Lung (tissue), 12 donors: ENCODE data around the gene LOXHD1. TPM values are rescaled to one million over a fixed set of nuclear protein-coding genes. Genes with fewer than 3 reads are reported as not detected.

Experiments used
- ATAC-seq: fragments of 200-7000 bp; cut with Tn5 transposase; one replicate; pipeline ENCODE4 v1.9.1; 2020; ENCODE audit warnings: moderate number of reproducible peaks; ENCODE audit not compliant: insufficient read depth, low FRiP score
- DNase-seq, 3 donors: peaks; one replicate each; pipeline ENCODE4 v3.0.0-alpha.2; 2013 to 2017
- H3K27ac ChIP-seq, 2 donors: one replicate each; pipeline ENCODE4 v1.5.1; 2013; ENCODE audit warnings: mild to moderate bottlenecking in 2 of 2, moderate library complexity in 2 of 2, control low read depth in 1 of 2, inconsistent platforms in 1 of 2, low read depth in 1 of 2, low read length in 1 of 2
- H3K27me3 ChIP-seq, 3 donors: one replicate each; pipeline ENCODE4 v1.5.1; 2013; ENCODE audit warnings: low read length in 2 of 3; ENCODE audit not compliant: control insufficient read depth in 3 of 3, insufficient read depth in 3 of 3
- H3K36me3 ChIP-seq, 4 donors: one replicate each; pipeline ENCODE4 v1.5.1; 2013; ENCODE audit warnings: low read length in 4 of 4, mild to moderate bottlenecking in 1 of 4, moderate library complexity in 1 of 4; ENCODE audit not compliant: control insufficient read depth in 4 of 4, insufficient read depth in 4 of 4
- H3K4me1 ChIP-seq, 5 donors: one replicate each; pipeline ENCODE4 v1.5.1; 2013; ENCODE audit warnings: low read length in 5 of 5, mild to moderate bottlenecking in 2 of 5, moderate library complexity in 1 of 5; ENCODE audit not compliant: control insufficient read depth in 5 of 5, insufficient read depth in 5 of 5
- H3K4me3 ChIP-seq: one replicate; pipeline ENCODE4 v1.5.1; 2013; ENCODE audit warnings: mild to moderate bottlenecking, control low read depth, moderate library complexity
- H3K9ac ChIP-seq, 2 donors: one replicate each; pipeline ENCODE4 v1.5.1; 2013; ENCODE audit warnings: low read length in 2 of 2, control low read depth in 1 of 2; ENCODE audit not compliant: insufficient read depth in 1 of 2
- H3K9me3 ChIP-seq, 4 donors: one replicate each; pipeline ENCODE4 v1.5.1; 2013; ENCODE audit warnings: low read length in 3 of 4, mild to moderate bottlenecking in 1 of 4, moderate library complexity in 1 of 4; ENCODE audit not compliant: control insufficient read depth in 4 of 4, insufficient read depth in 3 of 4
- CTCF ChIP-seq: IDR thresholded peaks from 2 replicates; pipeline ENCODE4 v1.5.1; 2012; ENCODE audit warnings: mild to moderate bottlenecking; ENCODE audit errors: control extremely low read depth, extremely low read depth
- WGBS, 2 donors: extraction: QIAGEN DNeasy Blood & Tissue Kit; methylation state at CpG; one replicate each; pipeline ENCODE4 v1.1.7; 2013; 5-methylcytosine and 5-hydroxymethylcytosine counted together
- polyA plus RNA-seq, 2 donors: library from polyadenylated mRNA; stranded (reverse); fragments of 200-250 nt; gene quantifications; one replicate each; pipeline ENCODE4 v1.2.1, GENCODE V29; 2013
- total RNA-seq, 2 donors: library from RNA; depleted of rRNA in 1 of 2; stranded (reverse); fragments of >200 nt in 1 of 2; gene quantifications; one replicate each; pipeline ENCODE4 v1.2.1, GENCODE V29; 2014 to 2021
- donor health status: control.
- donor health status: control.
- donor health status: Bipolar disorder and iron deficiency.
- donor health status: healthy.
- donor health status: DM: yes; HTN: yes; CAD: no.

LOXHD1 gene
- total and polyA plus RNA-seq, 4 donors = 0.45 to 3.1 (median 1.2) TPM

GRCh38 chr18:46475390-46475752, 181.6 kb downstream of the LOXHD1 start:
- Histone ChIP-seq H3K4me1 (peaks cover 0 to 10% (median 0%) of the 10 kb centered on the region in 5 donors), H3K27ac (no peak overlapping the region), H3K9me3 (no peaks in the 10 kb centered on the region), H3K4me3 (no peak overlapping the region), H3K36me3 (no peaks in the 10 kb centered on the region), H3K9ac (no peak overlapping the region), H3K27me3 (peaks cover 0 to 5% (median 4%) of the 10 kb centered on the region in 3 donors)
- ATAC-seq (no peak), DNase-seq (no peak)
- no peak for TF ChIP-seq CTCF
- WGBS, 2 donors = 92 to 94% methylated on average over 4 of the region's 4 CpGs

GRCh38 chr18:46474487-46475389, 182.3 kb downstream of the LOXHD1 start:
- H3K36me3 ChIP-seq = no peaks in the 10 kb centered on the region
- no peaks in the 10 kb centered on the region for H3K9me3 ChIP-seq
- no peak for TF ChIP-seq CTCF
- H3K4me1 ChIP-seq = peaks cover 0 to 4% (median 0%) of the 10 kb centered on the region in 5 donors
- H3K27ac ChIP-seq = no peak overlapping the region
- 74 to 75% methylated on average over 14 of the region's 14 CpGs for WGBS, 2 donors
- peaks cover 0 to 5% (median 4%) of the 10 kb centered on the region in 3 donors for H3K27me3 ChIP-seq
- no peak overlapping the region for H3K9ac ChIP-seq
- H3K4me3 ChIP-seq = no peak overlapping the region
- ATAC-seq (no peak), DNase-seq (no peak)

- no peak for TF ChIP-seq CTCF
- Histone ChIP-seq H3K27ac (no peak overlapping the region), H3K36me3 (no peaks in the 10 kb centered on the region), H3K9ac (no peak overlapping the region), H3K4me1 (peaks cover 0 to 3% (median 0%) of the 10 kb centered on the region in 5 donors), H3K27me3 (peaks cover 0 to 5% (median 4%) of the 10 kb centered on the region in 3 donors), H3K4me3 (no peak overlapping the region), H3K9me3 (no peaks in the 10 kb centered on the region)
- 92 to 97% methylated on average over 3 of the region's 3 CpGs for WGBS, 2 donors
- no peak for DNase-seq
- ATAC-seq = no peak
These were observed 185.1 kb downstream of the LOXHD1 start for GRCh38 chr18:46471809-46472498.
